ENCODE measurements around the gene TLE6. TPM values are rescaled to one million over a fixed set of nuclear protein-coding genes. Genes with fewer than 3 reads are reported as not detected.
"Not testable (repeated sequence)": the region's sequence is repeated elsewhere in the genome, so short reads cannot be mapped to it uniquely, and the experiment has no call there.

The TLE6 gene
- total and polyA plus RNA-seq, 11 donors, result 0.21 to 1.4 (median 0.69) TPM; not detected in 1

- WGBS, 4 donors, result 78 to 86% (median 85%) methylated on average over 9 of the region's 9 CpGs
- Histone ChIP-seq H3K4me3 (no peak overlapping the region), H3K27me3 (no peaks in the 10 kb centered on the region), H3K36me3 (peaks cover 0 to 78% (median 53%) of the 10 kb centered on the region in 9 donors), H3K9me3 (no peaks in the 10 kb centered on the region), H3K27ac (no peak overlapping the region), H3K4me1 (no peaks in the 10 kb centered on the region)
- intact Hi-C loops (cut with DNase I), result no loop called here
- no peak for ATAC-seq
- TF ChIP-seq CTCF (IDR thresholded peaks at IDR 0.05) (no peak), POLR2A (IDR thresholded peaks at IDR 0.05) (no peak)
- DNase-seq, result no peak
These were observed 30.6 kb downstream of the TLE6 start for GRCh38 chr19:3007975-3008374.

GRCh38 chr19:3008994-3009393, 31.6 kb downstream of the TLE6 start:
- intact Hi-C loops (cut with DNase I), result no loop called here
- no peak for ATAC-seq
- 86 to 93% (median 89%) methylated on average over 6 of the region's 6 CpGs for WGBS, 4 donors
- H3K36me3 ChIP-seq, result peaks cover 0 to 84% (median 58%) of the 10 kb centered on the region in 9 donors
- TF ChIP-seq CTCF (IDR thresholded peaks at IDR 0.05), result no peak
- TF ChIP-seq POLR2A (IDR thresholded peaks at IDR 0.05), result no peak
- no peaks in the 10 kb centered on the region for H3K4me1 ChIP-seq
- H3K9me3 ChIP-seq, result no peaks in the 10 kb centered on the region
- no peaks in the 10 kb centered on the region for H3K27me3 ChIP-seq
- no peak overlapping the region for H3K27ac ChIP-seq
- DNase-seq, result no peak
- no peak overlapping the region for H3K4me3 ChIP-seq

- WGBS, 4 donors, result 84 to 93% (median 87%) methylated on average over 13 of the region's 13 CpGs
- Histone ChIP-seq H3K36me3 (peaks cover 0 to 87% (median 63%) of the 10 kb centered on the region in 9 donors), H3K4me3 (no peak overlapping the region), H3K27me3 (no peaks in the 10 kb centered on the region), H3K4me1 (no peaks in the 10 kb centered on the region), H3K27ac (no peak overlapping the region), H3K9me3 (no peaks in the 10 kb centered on the region)
- TF ChIP-seq POLR2A (IDR thresholded peaks at IDR 0.05) (no peak), CTCF (IDR thresholded peaks at IDR 0.05) (no peak)
- DNase-seq, result no peak
- intact Hi-C loops (cut with DNase I), result no loop called here
- no peak for ATAC-seq
These were observed 33.5 kb downstream of the TLE6 start for GRCh38 chr19:3010871-3011270.

GRCh38 chr19:3012059-3012458, 34.7 kb downstream of the TLE6 start:
- H3K27ac ChIP-seq; H3K27me3 ChIP-seq; DNase-seq; intact Hi-C loops (cut with DNase I); H3K9me3 ChIP-seq; H3K4me3 ChIP-seq; ATAC-seq; H3K4me1 ChIP-seq: not testable (repeated sequence)
- WGBS, 4 donors, result 85 to 94% (median 88%) methylated on average over 13 of the region's 13 CpGs
- H3K36me3 ChIP-seq, result peaks cover 0 to 85% (median 57%) of the 10 kb centered on the region in 9 donors

- 68 to 75% (median 70%) methylated on average over 14 to 16 of the region's 16 CpGs for WGBS, 4 donors
- intact Hi-C loops (cut with DNase I), result no loop called here
- H3K27me3 ChIP-seq, result no peaks in the 10 kb centered on the region
- TF ChIP-seq CTCF (IDR thresholded peaks at IDR 0.05) (no peak), POLR2A (IDR thresholded peaks at IDR 0.05) (no peak)
- H3K9me3 ChIP-seq, result no peaks in the 10 kb centered on the region
- H3K4me3 ChIP-seq, result no peak overlapping the region
- no peak overlapping the region for H3K27ac ChIP-seq
- ATAC-seq (no peak), DNase-seq (no peak)
- H3K36me3 ChIP-seq, result peaks cover 0 to 78% (median 52%) of the 10 kb centered on the region in 9 donors
- no peaks in the 10 kb centered on the region for H3K4me1 ChIP-seq
These were observed 35.4 kb downstream of the TLE6 start for GRCh38 chr19:3012621-3013262.
